Activated naive CD4-positive, alpha-beta T cell treated with anti-CD3 and anti-CD28 coated beads for 36 hours (primary cell): ENCODE measurements around the gene AATK. TPM values are rescaled to one million over a fixed set of nuclear protein-coding genes. Genes with fewer than 3 reads are reported as not detected.

ENCODE experiments used
- CTCF ChIA-PET: fragments of 350-600 bp; sonication (Branson Sonifier 250); formaldehyde crosslinking; loops from one replicate; lab custom pipeline; 2021; ENCODE audit warnings: antibody characterized with exemption; lab: Charles Lee
- DNase-seq: peaks from one replicate; pipeline ENCODE4 v3.0.0-alpha.2; 2020
- H3K27ac Mint-ChIP-seq: one replicate; pipeline ENCODE4 v1.8.0; 2021; ENCODE audit warnings: mild to moderate bottlenecking, mixed read lengths
- H3K27me3 Mint-ChIP-seq: one replicate; pipeline ENCODE4 v1.8.0; 2021; ENCODE audit warnings: low read depth, mixed read lengths
- H3K36me3 Mint-ChIP-seq: one replicate; pipeline ENCODE4 v1.8.0; 2021; ENCODE audit warnings: low read depth, mixed read lengths
- H3K4me1 Mint-ChIP-seq: one replicate; pipeline ENCODE4 v1.8.0; 2021; ENCODE audit warnings: low read depth, mixed read lengths
- H3K4me3 Mint-ChIP-seq: one replicate; pipeline ENCODE4 v1.8.0; 2021; ENCODE audit warnings: mild to moderate bottlenecking, moderate library complexity, mixed read lengths
- H3K9me3 Mint-ChIP-seq: one replicate; pipeline ENCODE4 v1.8.0; 2021; ENCODE audit warnings: mixed read lengths
- intact Hi-C: fragments of 100-400 bp; cut with micrococcal nuclease; formaldehyde crosslinking; loops from one replicate; pipeline ENCODE4 v1.15.1; 2023
- total RNA-seq, 2 experiments: library from RNA; stranded (reverse); gene quantifications; one replicate each; pipeline ENCODE4 v1.2.3, GENCODE V29; 2021

The AATK gene
- total RNA-seq, 2 experiments from 2014 or later: 0.32 TPM; not detected in 1

DNA sequence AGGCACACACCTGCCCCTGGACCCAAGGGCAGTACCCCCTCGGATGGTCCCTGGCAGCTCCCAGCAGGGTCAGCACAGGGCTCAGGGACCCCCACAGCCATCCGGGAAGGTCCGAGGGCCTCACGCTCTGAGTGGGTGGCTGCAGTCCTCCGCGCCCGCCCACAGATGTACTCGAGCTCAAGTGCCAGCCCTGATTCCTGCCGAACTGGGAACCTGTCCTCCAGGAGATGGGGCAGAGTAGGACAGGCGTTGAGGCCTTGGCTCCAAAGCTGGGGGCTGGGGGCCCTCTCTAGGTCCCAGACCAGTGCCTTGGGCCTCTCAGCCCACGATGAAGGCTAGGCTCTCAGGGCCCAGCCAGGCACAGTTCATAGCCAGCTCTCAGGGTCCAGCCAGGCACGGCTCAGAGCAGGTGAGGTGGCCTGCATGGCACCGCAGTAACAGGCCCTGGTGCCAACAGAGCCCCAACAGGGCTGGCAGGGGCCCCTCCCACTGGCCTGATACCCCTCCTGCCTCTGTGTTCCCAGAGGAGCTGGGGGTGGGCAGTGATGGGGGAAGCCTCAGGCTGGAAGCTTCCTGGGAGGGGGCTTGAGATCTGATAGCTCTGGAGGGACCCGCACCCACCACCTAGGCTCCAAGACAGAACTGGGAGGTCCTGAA is 36.2 kb downstream of the AATK start:
- Mint-ChIP-seq H3K9me3 (no peaks in the 10 kb centered on the region), H3K4me3 (no peak overlapping the region), H3K4me1 (no peaks in the 10 kb centered on the region), H3K27me3 (no peaks in the 10 kb centered on the region), H3K36me3 (no peaks in the 10 kb centered on the region), H3K27ac (no peak overlapping the region)
- DNase-seq: no peak
- intact Hi-C loops: no loop called here
- CTCF ChIA-PET: no interaction called here

DNA sequence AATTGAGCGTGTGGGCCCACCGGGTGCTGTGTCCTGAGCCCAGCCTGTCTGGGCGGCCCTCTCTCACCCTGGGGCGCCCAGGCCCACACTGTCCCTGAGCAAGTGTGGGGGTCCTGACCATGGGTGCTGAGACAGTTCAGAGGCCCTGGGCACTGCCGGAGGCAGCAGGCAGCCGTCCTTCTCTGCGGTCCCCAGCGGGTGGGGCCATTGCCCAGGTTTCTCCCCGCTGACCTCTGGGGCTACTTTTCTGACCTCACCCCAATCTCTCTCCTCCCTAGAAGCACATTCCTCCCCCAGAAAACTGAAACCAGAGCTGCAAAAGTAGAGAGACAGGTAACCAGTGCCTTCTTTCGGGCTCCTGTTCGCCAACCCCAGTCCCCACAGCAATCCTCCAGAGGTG is 36.7 kb downstream of the AATK start:
- no peak overlapping the region for H3K4me3 Mint-ChIP-seq
- no peaks in the 10 kb centered on the region for H3K36me3 Mint-ChIP-seq
- CTCF ChIA-PET: no interaction called here
- H3K27ac Mint-ChIP-seq: no peak overlapping the region
- H3K9me3 Mint-ChIP-seq: no peaks in the 10 kb centered on the region
- H3K27me3 Mint-ChIP-seq: no peaks in the 10 kb centered on the region
- H3K4me1 Mint-ChIP-seq: no peaks in the 10 kb centered on the region
- no peak for DNase-seq
- intact Hi-C loops: no loop called here

DNA sequence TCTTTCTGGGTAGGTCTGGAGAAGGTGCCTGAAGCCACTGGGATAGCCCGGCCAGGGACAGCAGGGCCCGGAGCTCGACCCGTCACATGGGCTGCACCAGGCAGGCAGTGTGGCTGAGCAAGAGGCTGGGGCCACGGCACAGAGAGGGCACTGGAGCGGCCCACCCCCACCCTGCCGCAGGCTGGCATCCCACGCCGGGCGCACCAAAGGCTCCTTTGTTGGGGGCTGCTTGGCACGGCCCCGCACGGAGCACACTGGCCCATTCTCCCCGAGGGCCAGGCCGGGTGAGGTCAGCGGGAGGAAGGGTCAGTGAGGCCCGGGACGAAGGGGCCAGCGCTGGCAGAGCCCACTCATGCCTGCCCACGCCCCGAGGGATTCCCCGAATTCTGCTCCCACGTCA is 37.2 kb downstream of the AATK start:
- CTCF ChIA-PET: no interaction called here
- Mint-ChIP-seq H3K4me3 (no peak overlapping the region), H3K27me3 (no peaks in the 10 kb centered on the region), H3K9me3 (no peaks in the 10 kb centered on the region), H3K36me3 (no peaks in the 10 kb centered on the region), H3K27ac (no peak overlapping the region), H3K4me1 (no peaks in the 10 kb centered on the region)
- no peak for DNase-seq
- intact Hi-C loops: no loop called here

DNA sequence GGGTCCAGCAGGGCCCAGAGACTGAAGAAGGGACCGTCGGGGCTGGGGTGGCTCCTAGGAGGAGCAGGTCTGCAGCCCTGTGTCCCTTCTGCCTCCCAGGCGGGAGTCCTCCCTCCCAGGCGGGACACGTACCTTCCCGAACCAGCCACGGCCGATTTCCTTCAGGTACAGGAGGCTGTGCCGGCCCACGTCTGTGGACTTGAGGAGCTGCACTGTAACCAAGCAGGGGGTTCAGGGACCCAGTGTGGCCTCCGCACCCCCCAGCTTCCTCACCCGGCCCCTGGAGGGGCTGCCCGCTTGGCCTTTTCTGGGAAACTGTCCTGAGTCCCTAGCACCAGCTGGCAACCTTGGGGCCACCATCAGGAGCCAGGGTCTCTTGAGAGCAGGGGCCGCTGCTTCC is 37.7 kb downstream of the AATK start:
- intact Hi-C loops: no loop called here
- Mint-ChIP-seq H3K9me3 (no peaks in the 10 kb centered on the region), H3K4me1 (no peaks in the 10 kb centered on the region), H3K27me3 (no peaks in the 10 kb centered on the region), H3K36me3 (no peaks in the 10 kb centered on the region), H3K4me3 (no peak overlapping the region), H3K27ac (no peak overlapping the region)
- DNase-seq: no peak
- CTCF ChIA-PET: no interaction called here

DNA sequence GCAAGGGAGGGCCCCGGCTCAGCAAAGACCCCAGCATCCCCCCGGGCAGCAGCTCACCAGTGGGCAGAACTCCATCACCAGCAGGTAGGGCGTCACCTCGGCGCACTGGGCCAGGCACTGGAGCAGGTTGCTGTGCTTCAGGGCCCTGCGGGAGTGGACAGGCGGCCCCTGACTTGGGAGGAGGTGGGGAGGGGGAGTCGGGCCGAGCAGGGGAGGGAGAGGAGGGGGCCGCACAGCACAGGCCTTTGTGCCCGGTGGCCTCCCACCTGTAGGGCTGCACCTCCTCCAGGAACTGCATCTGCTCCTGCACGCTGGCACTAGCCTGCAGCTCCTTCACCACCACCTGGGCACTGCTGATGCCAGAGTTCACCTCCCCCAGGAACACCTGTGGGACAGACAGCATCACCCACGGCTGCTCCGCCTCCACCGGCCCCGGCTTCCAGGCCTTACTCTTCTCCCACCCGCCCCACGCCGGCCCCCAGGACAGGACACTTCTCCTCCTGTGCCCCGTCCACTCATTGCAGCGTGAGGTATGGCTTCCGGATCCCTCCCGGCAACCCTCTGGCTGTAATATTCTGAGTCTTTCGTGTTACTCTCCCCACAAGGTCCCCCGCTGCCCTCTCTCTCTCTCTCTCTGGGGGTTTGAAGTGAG is 38.4 kb downstream of the AATK start:
- no peak overlapping the region for H3K4me3 Mint-ChIP-seq
- H3K4me1 Mint-ChIP-seq: no peaks in the 10 kb centered on the region
- CTCF ChIA-PET: no interaction called here
- H3K27me3 Mint-ChIP-seq: no peaks in the 10 kb centered on the region
- intact Hi-C loops: no loop called here
- H3K27ac Mint-ChIP-seq: no peak overlapping the region
- H3K9me3 Mint-ChIP-seq: no peaks in the 10 kb centered on the region
- no peaks in the 10 kb centered on the region for H3K36me3 Mint-ChIP-seq
- no peak for DNase-seq

DNA sequence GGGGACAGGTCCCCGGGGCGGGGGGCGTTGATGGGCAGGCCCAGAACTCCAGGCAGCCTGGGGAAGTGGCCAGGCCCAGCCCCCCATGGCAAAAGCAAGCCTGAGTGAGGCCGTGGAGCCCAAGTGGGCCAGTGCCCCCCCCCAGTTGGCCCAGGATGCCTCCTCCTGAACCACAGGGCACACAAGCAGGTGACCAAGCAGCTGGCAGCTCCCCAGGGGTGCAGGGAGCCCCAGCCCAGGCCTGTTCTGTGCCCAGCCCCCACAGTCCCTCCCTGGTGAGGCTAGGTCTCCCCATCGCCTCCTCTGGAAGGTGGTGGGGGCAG is 38.9 kb downstream of the AATK start:
- intact Hi-C loops: no loop called here
- CTCF ChIA-PET: no interaction called here
- Mint-ChIP-seq H3K9me3 (no peaks in the 10 kb centered on the region), H3K4me1 (no peaks in the 10 kb centered on the region), H3K27ac (no peak overlapping the region), H3K36me3 (no peaks in the 10 kb centered on the region), H3K4me3 (no peak overlapping the region), H3K27me3 (no peaks in the 10 kb centered on the region)
- DNase-seq: no peak

DNA sequence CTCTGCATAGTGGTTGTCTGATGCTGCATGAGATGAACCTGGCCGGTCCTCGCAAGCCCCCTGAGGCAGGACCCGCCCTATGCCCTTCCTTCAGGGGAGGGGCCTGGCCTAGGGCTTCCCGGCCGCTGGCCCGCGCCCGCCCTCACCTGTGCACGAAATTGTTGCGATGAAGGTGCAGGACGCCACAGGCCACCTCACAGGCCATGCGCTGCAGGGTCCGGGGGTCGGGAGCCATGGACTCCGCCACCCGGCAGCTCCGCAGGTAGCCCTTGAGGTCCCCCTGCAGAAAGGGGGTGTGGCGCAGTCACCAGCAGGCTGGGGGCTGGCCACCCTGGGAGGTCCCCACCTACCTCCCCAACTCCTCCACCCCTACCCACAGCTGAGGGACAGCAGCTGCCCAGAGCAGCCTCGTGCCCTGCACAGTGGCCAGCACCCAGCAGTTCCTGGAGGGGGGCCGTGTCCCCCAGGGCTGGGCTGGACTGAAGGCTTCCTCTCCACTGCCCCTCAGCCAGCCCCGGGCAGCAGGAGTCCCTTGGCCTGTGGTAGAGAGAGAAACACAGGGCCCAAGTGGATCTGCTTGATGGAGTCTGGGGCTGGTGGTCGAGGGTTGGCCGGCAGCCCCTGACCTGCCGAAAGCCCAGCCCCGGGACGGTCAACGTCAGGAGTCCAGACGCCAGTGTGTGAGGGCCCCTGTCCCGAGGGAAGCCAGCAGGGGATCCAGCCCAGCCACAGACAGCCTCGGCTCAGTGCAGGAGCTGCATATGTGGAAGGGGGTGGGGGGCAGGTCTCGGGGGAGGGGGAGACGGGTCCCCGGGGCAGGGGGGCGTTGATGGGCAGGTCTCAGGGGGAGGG is 39.5 kb downstream of the AATK start:
- intact Hi-C loops: no loop called here
- H3K4me3 Mint-ChIP-seq: no peak overlapping the region
- no peak overlapping the region for H3K27ac Mint-ChIP-seq
- CTCF ChIA-PET: no interaction called here
- no peaks in the 10 kb centered on the region for H3K27me3 Mint-ChIP-seq
- no peak for DNase-seq
- H3K36me3 Mint-ChIP-seq: no peaks in the 10 kb centered on the region
- H3K9me3 Mint-ChIP-seq: no peaks in the 10 kb centered on the region
- no peaks in the 10 kb centered on the region for H3K4me1 Mint-ChIP-seq

DNA sequence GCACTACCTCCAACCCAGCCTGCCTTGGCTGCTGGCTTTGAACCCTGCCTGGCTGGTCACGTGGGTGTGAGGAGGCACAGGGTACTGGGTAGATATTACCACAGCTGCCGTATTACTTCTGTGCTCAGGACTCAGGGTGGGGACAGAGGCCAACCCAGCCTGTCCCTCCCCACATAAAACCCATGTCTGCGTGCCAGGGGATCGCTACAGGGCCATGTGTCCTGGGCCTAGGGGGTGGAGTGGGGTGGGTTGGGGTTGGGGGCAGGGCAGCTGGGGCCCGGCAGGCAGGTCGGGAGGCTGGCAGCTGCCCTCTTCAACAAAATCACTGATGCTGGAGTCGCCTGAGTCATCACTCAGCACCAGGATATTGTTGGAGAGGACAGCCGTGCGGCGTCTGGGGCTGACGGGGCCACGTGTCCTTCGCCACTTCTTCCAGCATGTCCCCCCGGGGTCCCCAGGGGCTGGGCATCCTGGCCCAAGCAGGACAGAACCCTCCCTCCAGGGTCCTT is 40.4 kb downstream of the AATK start:
- Mint-ChIP-seq H3K27ac (no peak overlapping the region), H3K36me3 (no peaks in the 10 kb centered on the region), H3K4me3 (no peak overlapping the region), H3K27me3 (no peaks in the 10 kb centered on the region), H3K9me3 (no peaks in the 10 kb centered on the region), H3K4me1 (no peaks in the 10 kb centered on the region)
- CTCF ChIA-PET: no interaction called here
- DNase-seq: no peak
- intact Hi-C loops: no loop called here

DNA sequence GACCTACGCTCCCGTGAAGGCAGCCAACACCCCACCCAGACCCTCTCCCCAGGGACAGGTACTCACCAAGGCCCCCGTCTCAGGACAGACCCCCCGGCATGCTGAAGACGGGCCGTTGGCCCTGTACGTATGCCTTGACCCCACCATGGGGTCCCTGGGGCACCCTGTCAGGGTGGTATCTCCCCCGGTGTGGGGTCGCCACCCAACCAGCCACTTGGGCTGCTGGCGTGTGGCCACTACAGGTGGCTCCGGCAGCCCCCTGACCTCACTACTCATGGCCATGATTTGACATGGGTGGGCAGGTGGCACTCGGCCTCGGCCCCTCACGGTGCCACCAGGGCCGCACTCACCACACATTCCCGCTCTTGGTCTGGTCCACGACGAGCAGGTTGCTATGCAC is 41.6 kb downstream of the AATK start:
- no peak overlapping the region for H3K27ac Mint-ChIP-seq
- no peak overlapping the region for H3K4me3 Mint-ChIP-seq
- H3K36me3 Mint-ChIP-seq: no peaks in the 10 kb centered on the region
- H3K9me3 Mint-ChIP-seq: no peaks in the 10 kb centered on the region
- CTCF ChIA-PET: no interaction called here
- H3K4me1 Mint-ChIP-seq: no peaks in the 10 kb centered on the region
- intact Hi-C loops: no loop called here
- no peak for DNase-seq
- H3K27me3 Mint-ChIP-seq: no peaks in the 10 kb centered on the region

DNA sequence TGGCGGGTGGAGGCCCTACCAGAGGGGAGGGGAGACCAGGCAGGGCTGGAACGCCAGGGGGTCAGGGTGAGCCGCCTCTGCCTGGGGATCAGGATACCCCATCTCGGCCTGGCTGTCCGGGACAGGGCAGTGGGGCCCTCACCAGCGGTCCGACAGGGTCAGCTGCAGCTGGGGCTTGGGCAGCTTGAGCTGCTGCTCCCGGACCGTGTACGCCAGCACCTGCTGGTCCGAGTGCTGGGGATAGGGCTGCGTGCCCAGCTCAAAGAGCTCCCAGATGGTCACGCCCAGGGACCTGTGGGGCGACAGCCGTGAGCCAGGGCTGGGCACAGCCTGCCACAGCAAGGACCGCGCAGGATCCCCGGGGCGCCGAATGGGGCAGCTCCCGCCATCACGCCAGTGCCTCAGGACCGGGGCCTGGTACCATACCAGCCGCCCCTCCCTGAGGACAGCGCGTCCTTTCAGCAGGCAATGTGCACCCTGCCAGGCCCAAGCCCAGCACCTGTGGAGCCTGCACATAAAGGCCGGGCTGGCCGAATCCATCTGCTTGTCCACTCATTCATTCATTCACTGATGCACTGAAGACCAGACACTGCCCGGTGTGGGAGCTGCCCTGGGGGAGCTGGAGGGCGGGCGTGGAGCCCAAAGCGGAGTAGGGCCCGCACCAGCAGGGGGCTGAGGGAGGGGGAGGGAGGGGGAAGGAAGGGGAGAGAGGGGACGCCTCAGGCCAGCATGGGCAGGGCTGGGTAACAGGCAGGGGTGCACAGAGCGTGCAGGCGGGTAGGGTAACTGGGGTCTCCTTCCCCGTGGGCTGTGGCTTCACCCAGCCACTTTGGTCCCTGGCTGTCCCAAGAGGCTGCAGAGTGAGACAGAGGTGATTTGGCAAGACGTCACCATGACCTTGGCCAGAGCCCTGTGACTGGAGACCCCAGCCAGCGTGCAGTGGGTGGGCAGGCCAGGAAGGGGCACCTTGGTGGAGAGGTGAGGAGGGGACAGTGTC is 42.7 kb downstream of the AATK start:
- CTCF ChIA-PET: no interaction called here
- intact Hi-C loops: no loop called here
- Mint-ChIP-seq H3K27me3 (no peaks in the 10 kb centered on the region), H3K36me3 (no peaks in the 10 kb centered on the region), H3K4me1 (peaks cover 2% of the 10 kb centered on the region), H3K4me3 (no peak overlapping the region), H3K27ac (no peak overlapping the region), H3K9me3 (no peaks in the 10 kb centered on the region)
- no peak for DNase-seq

DNA sequence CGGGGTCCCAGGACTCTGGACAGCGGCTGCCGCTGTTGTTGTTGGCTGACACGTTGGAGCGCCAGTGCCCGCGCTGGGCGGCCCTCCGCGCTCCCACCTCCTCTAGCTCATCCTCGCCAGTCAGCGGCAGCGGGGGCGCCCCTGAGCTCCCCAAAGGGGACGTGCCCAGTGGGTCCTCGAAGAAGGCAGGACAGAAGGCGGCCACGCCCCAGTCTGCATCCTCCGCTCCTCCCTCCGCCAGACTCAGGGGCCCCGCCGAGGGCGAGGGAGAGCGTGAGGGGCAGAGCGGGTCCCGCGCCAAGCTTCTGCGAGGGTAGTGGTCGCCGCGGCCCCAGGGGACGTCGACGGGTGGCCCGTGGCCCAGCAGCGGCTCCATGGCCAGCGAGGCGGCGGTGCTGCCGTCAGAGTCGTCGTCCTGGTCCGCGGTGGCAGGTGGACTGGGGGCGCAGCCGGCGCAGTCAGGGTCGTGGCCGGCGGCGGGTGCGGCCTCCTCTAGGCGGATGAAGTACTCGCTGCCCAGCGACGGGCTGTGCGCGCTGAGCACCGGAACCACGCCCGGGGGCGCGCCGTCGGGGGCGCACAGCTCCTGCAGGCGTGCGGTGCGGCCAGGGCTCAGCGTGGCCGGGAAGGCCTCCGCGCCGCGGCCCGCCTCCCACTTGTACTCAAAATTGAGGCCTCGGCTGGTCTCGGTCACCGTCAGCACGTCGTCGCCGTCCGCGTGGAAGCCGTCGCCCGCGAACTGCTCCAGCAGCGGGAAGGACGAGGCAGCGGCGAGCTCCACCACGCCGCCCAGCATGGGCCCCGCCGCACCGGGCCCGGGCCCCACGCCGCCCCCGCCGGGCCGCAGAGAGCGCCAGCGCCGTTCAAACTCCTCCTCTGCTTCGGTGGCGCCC is 43.9 kb downstream of the AATK start:
- intact Hi-C loops: no loop called here
- no peaks in the 10 kb centered on the region for H3K27me3 Mint-ChIP-seq
- no peak overlapping the region for H3K4me3 Mint-ChIP-seq
- no peaks in the 10 kb centered on the region for H3K9me3 Mint-ChIP-seq
- H3K27ac Mint-ChIP-seq: no peak overlapping the region
- peaks cover 2% of the 10 kb centered on the region for H3K4me1 Mint-ChIP-seq
- CTCF ChIA-PET: no interaction called here
- DNase-seq: no peak
- H3K36me3 Mint-ChIP-seq: no peaks in the 10 kb centered on the region
